Measurements from ENCODE around the gene LIN9. TPM values are rescaled to one million over a fixed set of nuclear protein-coding genes. Genes with fewer than 3 reads are reported as not detected.
A peak's percentile ranks its signal among the peaks of the same experiment; 100 is the strongest.

Gene LIN9
- total and polyA plus RNA-seq, 2 of the 13 experiments (the other 11 are each of a cell fraction or from before 2014, with no cell fraction given), result 3.0 to 10.0 TPM

DNA sequence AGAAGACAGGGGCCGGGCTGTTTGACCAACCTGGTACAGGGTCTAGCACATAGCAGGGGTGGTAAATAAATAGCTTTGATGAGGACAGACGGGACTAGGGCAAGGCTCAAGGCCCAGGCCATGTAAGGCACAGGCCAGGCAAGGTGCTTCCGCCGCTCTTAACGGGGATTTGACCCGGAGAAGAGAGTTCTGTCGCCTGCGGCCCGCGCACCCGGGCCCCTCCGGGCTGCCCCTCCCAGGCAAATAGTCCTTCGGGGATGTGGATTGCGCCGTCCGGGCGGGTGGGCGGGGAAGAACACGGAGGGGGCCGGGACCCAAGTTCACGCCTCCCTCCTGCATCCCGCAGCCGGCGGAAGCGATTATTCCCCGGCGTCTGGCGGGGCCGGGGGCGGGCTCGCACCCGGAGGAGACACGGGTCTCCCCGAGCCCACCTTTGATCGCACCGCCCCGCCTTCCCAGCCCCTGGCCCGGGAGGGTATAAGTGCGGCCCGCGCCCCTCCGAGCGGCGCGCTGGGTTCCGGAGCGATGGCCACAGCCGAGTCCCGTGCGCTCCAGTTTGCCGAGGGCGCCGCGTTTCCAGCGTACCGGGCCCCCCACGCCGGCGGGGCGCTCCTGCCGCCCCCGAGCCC, 85.7 kb downstream of the LIN9 start, which contains the start of gene MIXL1 (continued):
- TF ChIP-seq, protein P1, sequence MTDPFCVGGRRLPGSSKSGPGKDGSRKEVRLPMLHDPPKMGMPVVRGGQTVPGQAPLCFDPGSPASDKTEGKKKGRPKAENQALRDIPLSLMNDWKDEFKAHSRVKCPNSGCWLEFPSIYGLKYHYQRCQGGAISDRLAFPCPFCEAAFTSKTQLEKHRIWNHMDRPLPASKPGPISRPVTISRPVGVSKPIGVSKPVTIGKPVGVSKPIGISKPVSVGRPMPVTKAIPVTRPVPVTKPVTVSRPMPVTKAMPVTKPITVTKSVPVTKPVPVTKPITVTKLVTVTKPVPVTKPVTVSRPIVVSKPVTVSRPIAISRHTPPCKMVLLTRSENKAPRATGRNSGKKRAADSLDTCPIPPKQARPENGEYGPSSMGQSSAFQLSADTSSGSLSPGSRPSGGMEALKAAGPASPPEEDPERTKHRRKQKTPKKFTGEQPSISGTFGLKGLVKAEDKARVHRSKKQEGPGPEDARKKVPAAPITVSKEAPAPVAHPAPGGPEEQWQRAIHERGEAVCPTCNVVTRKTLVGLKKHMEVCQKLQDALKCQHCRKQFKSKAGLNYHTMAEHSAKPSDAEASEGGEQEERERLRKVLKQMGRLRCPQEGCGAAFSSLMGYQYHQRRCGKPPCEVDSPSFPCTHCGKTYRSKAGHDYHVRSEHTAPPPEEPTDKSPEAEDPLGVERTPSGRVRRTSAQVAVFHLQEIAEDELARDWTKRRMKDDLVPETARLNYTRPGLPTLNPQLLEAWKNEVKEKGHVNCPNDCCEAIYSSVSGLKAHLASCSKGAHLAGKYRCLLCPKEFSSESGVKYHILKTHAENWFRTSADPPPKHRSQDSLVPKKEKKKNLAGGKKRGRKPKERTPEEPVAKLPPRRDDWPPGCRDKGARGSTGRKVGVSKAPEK (CRISPR knock-in tag; IDR thresholded peaks at IDR 0.05; ENCODE audit: borderline replicate concordance), result peak; percentile 41; the same call in 1 of the 2 replicates
- TF ChIP-seq GATAD2A (CRISPR knock-in tag; IDR thresholded peaks at IDR 0.05), result peak; percentile 66; the same call in 1 of the 2 replicates
- TF ChIP-seq, protein P2, sequence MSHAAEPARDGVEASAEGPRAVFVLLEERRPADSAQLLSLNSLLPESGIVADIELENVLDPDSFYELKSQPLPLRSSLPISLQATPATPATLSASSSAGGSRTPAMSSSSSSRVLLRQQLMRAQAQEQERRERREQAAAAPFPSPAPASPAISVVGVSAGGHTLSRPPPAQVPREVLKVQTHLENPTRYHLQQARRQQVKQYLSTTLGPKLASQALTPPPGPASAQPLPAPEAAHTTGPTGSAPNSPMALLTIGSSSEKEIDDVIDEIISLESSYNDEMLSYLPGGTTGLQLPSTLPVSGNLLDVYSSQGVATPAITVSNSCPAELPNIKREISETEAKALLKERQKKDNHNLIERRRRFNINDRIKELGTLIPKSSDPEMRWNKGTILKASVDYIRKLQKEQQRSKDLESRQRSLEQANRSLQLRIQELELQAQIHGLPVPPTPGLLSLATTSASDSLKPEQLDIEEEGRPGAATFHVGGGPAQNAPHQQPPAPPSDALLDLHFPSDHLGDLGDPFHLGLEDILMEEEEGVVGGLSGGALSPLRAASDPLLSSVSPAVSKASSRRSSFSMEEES (CRISPR knock-in tag; IDR thresholded peaks at IDR 0.05), result 0 out of 2 replicates have a peak, but pooled peaks have one; percentile 22
- TF ChIP-seq MED8 (CRISPR knock-in tag; IDR thresholded peaks at IDR 0.05; ENCODE audit: insufficient replicate concordance), result peak; percentile 43
- TF ChIP-seq, protein P3, sequence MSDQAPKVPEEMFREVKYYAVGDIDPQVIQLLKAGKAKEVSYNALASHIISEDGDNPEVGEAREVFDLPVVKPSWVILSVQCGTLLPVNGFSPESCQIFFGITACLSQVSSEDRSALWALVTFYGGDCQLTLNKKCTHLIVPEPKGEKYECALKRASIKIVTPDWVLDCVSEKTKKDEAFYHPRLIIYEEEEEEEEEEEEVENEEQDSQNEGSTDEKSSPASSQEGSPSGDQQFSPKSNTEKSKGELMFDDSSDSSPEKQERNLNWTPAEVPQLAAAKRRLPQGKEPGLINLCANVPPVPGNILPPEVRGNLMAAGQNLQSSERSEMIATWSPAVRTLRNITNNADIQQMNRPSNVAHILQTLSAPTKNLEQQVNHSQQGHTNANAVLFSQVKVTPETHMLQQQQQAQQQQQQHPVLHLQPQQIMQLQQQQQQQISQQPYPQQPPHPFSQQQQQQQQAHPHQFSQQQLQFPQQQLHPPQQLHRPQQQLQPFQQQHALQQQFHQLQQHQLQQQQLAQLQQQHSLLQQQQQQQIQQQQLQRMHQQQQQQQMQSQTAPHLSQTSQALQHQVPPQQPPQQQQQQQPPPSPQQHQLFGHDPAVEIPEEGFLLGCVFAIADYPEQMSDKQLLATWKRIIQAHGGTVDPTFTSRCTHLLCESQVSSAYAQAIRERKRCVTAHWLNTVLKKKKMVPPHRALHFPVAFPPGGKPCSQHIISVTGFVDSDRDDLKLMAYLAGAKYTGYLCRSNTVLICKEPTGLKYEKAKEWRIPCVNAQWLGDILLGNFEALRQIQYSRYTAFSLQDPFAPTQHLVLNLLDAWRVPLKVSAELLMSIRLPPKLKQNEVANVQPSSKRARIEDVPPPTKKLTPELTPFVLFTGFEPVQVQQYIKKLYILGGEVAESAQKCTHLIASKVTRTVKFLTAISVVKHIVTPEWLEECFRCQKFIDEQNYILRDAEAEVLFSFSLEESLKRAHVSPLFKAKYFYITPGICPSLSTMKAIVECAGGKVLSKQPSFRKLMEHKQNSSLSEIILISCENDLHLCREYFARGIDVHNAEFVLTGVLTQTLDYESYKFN (CRISPR knock-in tag; conservative IDR thresholded peaks at IDR 0.05), result peak; percentile 92
- TF ChIP-seq MTA1 (CRISPR knock-in tag; IDR thresholded peaks at IDR 0.05; ENCODE audit: borderline replicate concordance), result peak; percentile 72; the same call in 1 of the 2 replicates
- TF ChIP-seq, protein P4, sequence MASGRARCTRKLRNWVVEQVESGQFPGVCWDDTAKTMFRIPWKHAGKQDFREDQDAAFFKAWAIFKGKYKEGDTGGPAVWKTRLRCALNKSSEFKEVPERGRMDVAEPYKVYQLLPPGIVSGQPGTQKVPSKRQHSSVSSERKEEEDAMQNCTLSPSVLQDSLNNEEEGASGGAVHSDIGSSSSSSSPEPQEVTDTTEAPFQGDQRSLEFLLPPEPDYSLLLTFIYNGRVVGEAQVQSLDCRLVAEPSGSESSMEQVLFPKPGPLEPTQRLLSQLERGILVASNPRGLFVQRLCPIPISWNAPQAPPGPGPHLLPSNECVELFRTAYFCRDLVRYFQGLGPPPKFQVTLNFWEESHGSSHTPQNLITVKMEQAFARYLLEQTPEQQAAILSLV (CRISPR knock-in tag; IDR thresholded peaks at IDR 0.05; ENCODE audit: borderline replicate concordance), result peak; percentile 23; the same call in 1 of the 2 replicates
- TF ChIP-seq ZNF350 (CRISPR knock-in tag; IDR thresholded peaks at IDR 0.05; ENCODE audit: borderline replicate concordance, low read depth), result 0 out of 2 replicates have a peak, but pooled peaks have one; percentile 69
- TF ChIP-seq, protein P5, sequence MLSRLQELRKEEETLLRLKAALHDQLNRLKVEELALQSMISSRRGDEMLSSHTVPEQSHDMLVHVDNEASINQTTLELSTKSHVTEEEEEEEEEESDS (CRISPR knock-in tag; IDR thresholded peaks at IDR 0.05; ENCODE audit: borderline replicate concordance), result no peak
- 0 out of 2 replicates have a peak, but pooled peaks have one; percentile 73 for TF ChIP-seq BCL6 (CRISPR knock-in tag; IDR thresholded peaks at IDR 0.05)
- TF ChIP-seq, protein P6, sequence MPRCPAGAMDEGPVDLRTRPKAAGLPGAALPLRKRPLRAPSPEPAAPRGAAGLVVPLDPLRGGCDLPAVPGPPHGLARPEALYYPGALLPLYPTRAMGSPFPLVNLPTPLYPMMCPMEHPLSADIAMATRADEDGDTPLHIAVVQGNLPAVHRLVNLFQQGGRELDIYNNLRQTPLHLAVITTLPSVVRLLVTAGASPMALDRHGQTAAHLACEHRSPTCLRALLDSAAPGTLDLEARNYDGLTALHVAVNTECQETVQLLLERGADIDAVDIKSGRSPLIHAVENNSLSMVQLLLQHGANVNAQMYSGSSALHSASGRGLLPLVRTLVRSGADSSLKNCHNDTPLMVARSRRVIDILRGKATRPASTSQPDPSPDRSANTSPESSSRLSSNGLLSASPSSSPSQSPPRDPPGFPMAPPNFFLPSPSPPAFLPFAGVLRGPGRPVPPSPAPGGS (CRISPR knock-in tag; IDR thresholded peaks at IDR 0.05), result no peak
- TF ChIP-seq KAT7 (CRISPR knock-in tag; IDR thresholded peaks at IDR 0.05; ENCODE audit: borderline replicate concordance), result 0 out of 2 replicates have a peak, but pooled peaks have one; percentile 69
- TF ChIP-seq ZNF605 (CRISPR knock-in tag; IDR thresholded peaks at IDR 0.05), result peak; percentile 71; the same call in 1 of the 2 replicates
- 0 out of 2 replicates have a peak, but pooled peaks have one; percentile 9 for TF ChIP-seq TGIF2 (CRISPR knock-in tag; IDR thresholded peaks at IDR 0.05)
